ENCODE results near the gene ANGPTL4. TPM values are rescaled to one million over a fixed set of nuclear protein-coding genes. Genes with fewer than 3 reads are reported as not detected.

The ANGPTL4 gene
- total RNA-seq, 2 donors from 2014 or later = 29.9 to 99.1 TPM

DNA sequence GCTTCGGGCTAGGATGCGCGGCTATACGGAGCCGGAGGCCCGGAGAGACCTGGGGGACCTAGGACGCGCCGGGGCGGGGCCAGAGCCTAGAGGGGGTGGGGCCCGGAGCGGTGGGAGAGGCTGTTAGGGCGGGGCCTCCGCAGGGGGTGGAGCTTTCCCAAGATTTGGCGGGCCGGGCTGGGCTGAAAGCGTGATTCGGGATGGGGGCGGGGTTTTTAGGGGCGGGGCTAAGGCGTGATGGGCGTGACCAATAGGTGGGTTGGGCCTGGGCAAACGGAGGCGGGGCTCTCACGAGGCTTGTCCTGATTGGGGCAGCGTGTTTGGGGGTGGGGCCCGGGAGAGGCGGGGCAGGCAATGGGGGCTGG lies 26.6 kb downstream of the ANGPTL4 start:
- ATAC-seq (ENCODE audit: insufficient number of reproducible peaks, low FRiP score, low read depth) = peak; percentile 69
- Histone ChIP-seq H3K27me3 (replicated peaks; ENCODE audit: insufficient read depth) (no peaks in the 10 kb centered on the region), H3K4me1 (ENCODE audit: control insufficient read depth in 1 of 2, low read depth in 2 of 2) (peaks cover 33 to 56% of the 10 kb centered on the region in 2 donors), H3K4me3 (peak overlapping the region; percentile 91), H3K9me3 (no peaks in the 10 kb centered on the region), H3K27ac (peak overlapping the region; percentile 100), H3K36me3 (no peaks in the 10 kb centered on the region)
- TF ChIP-seq, protein P1, sequence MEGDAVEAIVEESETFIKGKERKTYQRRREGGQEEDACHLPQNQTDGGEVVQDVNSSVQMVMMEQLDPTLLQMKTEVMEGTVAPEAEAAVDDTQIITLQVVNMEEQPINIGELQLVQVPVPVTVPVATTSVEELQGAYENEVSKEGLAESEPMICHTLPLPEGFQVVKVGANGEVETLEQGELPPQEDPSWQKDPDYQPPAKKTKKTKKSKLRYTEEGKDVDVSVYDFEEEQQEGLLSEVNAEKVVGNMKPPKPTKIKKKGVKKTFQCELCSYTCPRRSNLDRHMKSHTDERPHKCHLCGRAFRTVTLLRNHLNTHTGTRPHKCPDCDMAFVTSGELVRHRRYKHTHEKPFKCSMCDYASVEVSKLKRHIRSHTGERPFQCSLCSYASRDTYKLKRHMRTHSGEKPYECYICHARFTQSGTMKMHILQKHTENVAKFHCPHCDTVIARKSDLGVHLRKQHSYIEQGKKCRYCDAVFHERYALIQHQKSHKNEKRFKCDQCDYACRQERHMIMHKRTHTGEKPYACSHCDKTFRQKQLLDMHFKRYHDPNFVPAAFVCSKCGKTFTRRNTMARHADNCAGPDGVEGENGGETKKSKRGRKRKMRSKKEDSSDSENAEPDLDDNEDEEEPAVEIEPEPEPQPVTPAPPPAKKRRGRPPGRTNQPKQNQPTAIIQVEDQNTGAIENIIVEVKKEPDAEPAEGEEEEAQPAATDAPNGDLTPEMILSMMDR (IDR thresholded peaks at IDR 0.05) = no peak
- peak; percentile 87 for DNase-seq (ENCODE audit: low spot score)

DNA sequence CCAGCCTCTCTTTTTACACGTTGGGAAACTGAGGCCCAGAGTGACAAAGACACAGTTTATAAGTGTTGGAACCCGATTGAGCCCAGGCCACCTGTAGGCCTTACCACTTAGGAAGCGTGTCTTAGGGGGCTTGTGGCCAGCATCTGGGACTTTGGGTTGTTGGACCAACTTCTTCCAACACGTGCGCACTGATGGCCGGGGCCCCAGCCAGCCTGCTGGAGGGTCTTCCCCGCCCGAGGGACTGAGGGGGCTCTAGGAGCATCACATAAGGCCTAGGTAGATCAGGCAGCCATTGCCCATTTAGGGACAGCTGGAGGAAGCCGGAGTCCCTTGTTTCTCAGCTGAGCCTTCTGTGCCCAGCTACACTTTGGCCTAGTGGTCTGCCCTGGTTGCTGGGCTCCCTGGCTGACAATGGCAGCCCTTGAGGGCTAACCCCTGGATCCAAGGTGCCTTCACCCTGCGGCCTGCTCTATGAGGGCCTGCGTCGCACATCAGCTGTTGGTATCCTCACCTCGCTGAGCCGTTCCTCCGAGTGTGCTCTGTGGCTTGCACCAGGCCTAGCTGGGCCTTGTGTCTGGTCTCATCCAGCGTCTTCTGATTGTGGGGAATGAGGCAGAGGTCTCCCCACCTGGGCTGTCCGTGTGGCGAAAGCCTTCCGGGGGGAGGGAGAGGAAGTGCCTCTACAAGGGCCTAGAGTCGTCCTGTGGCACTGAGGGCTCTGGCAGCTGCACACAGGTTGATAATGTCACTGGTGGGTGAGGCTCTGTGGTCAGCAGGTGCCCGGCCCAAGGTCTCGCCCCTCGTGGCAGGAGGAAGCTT lies 27.5 kb downstream of the ANGPTL4 start:
- Histone ChIP-seq H3K9me3 (no peaks in the 10 kb centered on the region), H3K4me3 (peak overlapping the region; percentile 91), H3K36me3 (no peaks in the 10 kb centered on the region), H3K27ac (peak overlapping the region; percentile 100), H3K27me3 (replicated peaks; ENCODE audit: insufficient read depth) (no peaks in the 10 kb centered on the region), H3K4me1 (ENCODE audit: control insufficient read depth in 1 of 2, low read depth in 2 of 2) (peaks cover 33 to 62% of the 10 kb centered on the region in 2 donors)
- DNase-seq (ENCODE audit: low spot score) = no peak
- no peak for ATAC-seq (ENCODE audit: insufficient number of reproducible peaks, low FRiP score, low read depth)
- TF ChIP-seq, protein P1 (IDR thresholded peaks at IDR 0.05) = no peak

DNA sequence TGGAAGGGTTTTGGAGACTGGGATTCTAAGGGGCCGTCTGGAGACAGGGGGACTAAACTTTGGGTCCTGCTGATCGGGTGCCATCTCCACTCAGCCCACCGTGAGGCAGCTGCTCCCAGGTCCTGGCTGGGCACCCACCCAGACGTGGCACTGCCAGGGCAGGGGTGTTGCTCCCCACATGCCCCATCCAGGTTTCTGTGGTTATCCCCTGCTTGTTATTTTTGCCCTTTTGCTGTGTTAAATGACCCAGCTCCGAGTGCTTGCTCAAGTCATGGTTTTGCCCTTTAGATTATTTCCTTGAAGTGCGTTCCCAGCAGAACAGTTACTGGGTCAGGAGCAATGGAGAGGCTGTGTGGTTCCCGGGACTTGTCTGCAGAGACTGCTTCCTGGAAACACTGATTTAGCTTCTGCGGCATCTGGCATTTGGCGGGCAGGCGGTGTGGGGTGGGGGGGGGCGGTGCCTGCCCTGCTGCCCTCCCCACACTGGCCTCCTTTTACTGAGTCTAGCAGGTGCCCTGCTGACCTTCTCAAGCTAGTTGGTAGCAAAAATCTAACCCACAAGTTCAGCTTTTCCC lies 28.1 kb downstream of the ANGPTL4 start:
- ATAC-seq (ENCODE audit: insufficient number of reproducible peaks, low FRiP score, low read depth) = no peak
- DNase-seq (ENCODE audit: low spot score) = no peak
- Histone ChIP-seq H3K27me3 (replicated peaks; ENCODE audit: insufficient read depth) (no peaks in the 10 kb centered on the region), H3K4me1 (ENCODE audit: control insufficient read depth in 1 of 2, low read depth in 2 of 2) (peaks cover 33 to 66% of the 10 kb centered on the region in 2 donors), H3K4me3 (peak overlapping the region; percentile 91), H3K27ac (peak overlapping the region; percentile 100), H3K9me3 (no peaks in the 10 kb centered on the region), H3K36me3 (no peaks in the 10 kb centered on the region)
- TF ChIP-seq, protein P1 (IDR thresholded peaks at IDR 0.05) = no peak

DNA sequence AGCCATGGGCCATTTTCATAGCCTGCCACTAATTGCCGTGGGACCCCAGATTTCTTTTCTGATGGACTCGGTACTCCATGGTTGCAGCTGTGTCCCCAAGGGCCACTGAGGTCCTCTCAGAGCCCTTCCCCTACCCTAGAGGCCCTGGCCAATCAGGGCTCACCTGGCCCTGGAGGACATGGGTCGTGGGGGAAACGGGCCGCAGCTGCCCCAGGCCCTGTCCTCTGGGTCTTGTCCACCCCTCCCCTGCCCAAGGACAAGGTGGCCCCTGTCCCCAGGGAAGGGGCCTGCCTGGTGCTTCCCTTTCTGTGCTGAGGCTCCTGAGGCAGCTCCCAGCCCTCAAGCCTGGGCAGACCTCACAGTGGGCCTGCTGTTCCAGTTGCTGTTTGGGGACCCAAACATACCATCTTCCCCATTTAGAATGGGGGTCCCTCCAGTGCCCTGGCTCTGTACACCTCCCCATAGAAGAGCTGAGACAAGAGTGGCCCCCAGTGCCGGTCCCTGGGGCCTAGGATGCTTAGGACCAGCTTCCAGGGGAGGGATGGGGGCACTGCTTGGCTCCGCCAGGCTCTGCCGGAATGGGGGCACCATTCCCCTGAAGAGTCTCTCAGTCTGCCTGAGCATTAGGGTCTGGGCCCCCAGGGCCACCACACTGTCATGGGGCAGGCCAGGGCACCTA lies 29.4 kb downstream of the ANGPTL4 start:
- peak overlapping the region; percentile 42 to 100 for H3K27ac ChIP-seq
- DNase-seq (ENCODE audit: low spot score) (no peak), ATAC-seq (ENCODE audit: insufficient number of reproducible peaks, low FRiP score, low read depth) (no peak)
- no peak overlapping the region for H3K4me3 ChIP-seq
- H3K36me3 ChIP-seq = no peaks in the 10 kb centered on the region
- H3K27me3 ChIP-seq (replicated peaks; ENCODE audit: insufficient read depth) = no peaks in the 10 kb centered on the region
- H3K9me3 ChIP-seq = no peaks in the 10 kb centered on the region
- TF ChIP-seq, protein P1 (IDR thresholded peaks at IDR 0.05) = no peak
- peaks cover 33 to 75% of the 10 kb centered on the region in 2 donors for H3K4me1 ChIP-seq (ENCODE audit: control insufficient read depth in 1 of 2, low read depth in 2 of 2)

DNA sequence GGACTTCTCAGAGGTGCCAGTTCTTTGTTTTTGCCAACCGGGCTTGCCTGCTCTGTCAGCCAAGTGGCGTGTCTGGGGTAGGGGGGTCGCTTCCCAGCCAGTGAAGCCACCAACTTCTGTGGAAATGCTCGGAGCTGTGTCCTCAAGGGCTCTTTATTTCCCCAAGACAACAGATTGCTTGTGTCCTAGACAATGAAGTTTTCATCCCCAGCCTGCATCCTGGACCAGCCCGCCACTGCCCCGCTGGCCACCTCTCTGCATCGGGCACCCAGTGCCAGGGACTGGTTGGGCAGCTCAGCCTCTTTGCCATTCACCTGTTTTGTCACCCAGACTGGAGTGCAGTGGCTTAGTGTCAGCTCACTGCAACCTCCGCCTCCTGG lies 29.9 kb downstream of the ANGPTL4 start:
- Histone ChIP-seq H3K4me1 (ENCODE audit: control insufficient read depth in 1 of 2, low read depth in 2 of 2) (peaks cover 33 to 73% of the 10 kb centered on the region in 2 donors), H3K9me3 (no peaks in the 10 kb centered on the region), H3K27ac (peak overlapping the region; percentile 42 to 100), H3K27me3 (replicated peaks; ENCODE audit: insufficient read depth) (no peaks in the 10 kb centered on the region), H3K4me3 (no peak overlapping the region), H3K36me3 (no peaks in the 10 kb centered on the region)
- ATAC-seq (ENCODE audit: insufficient number of reproducible peaks, low FRiP score, low read depth) (no peak), DNase-seq (ENCODE audit: low spot score) (no peak)
- TF ChIP-seq, protein P1 (IDR thresholded peaks at IDR 0.05) = no peak
